Duodenal mucosa (tissue), 2 donors: ENCODE measurements around the gene DLL1.
A peak's percentile ranks its signal among the peaks of the same experiment; 100 is the strongest.
"Not testable (repeated sequence)": the region's sequence is repeated elsewhere in the genome, so short reads cannot be mapped to it uniquely, and the experiment has no call there.

Experiments
- H3K27ac ChIP-seq: one replicate; pipeline ENCODE4 v1.7.0; 2013; ENCODE audit warnings: low read depth, low read length
- H3K27me3 ChIP-seq, 2 donors: one replicate each; pipeline ENCODE4 v1.7.0; 2013; ENCODE audit warnings: low read length in 2 of 2, control low read depth in 1 of 2; ENCODE audit not compliant: insufficient read depth in 2 of 2, control insufficient read depth in 1 of 2
- H3K36me3 ChIP-seq, 2 donors: one replicate each; pipeline ENCODE4 v1.7.0; 2013; ENCODE audit warnings: low read length in 2 of 2, control low read depth in 1 of 2; ENCODE audit not compliant: insufficient read depth in 2 of 2, control insufficient read depth in 1 of 2
- H3K4me1 ChIP-seq, 2 donors: one replicate each; pipeline ENCODE4 v1.7.0; 2013; ENCODE audit warnings: low read length in 2 of 2, control low read depth in 1 of 2; ENCODE audit not compliant: insufficient read depth in 2 of 2, control insufficient read depth in 1 of 2
- H3K4me3 ChIP-seq, 2 donors: one replicate each; pipeline ENCODE4 v1.7.0; 2013; ENCODE audit warnings: low read length in 2 of 2, low read depth in 1 of 2
- H3K9ac ChIP-seq, 2 donors: one replicate each; pipeline ENCODE4 v1.7.0; 2013; ENCODE audit warnings: low read length in 2 of 2, low read depth in 1 of 2
- H3K9me3 ChIP-seq, 2 donors: one replicate each; pipeline ENCODE4 v1.7.0; 2013; ENCODE audit warnings: low read length in 2 of 2, control low read depth in 1 of 2; ENCODE audit not compliant: control insufficient read depth in 1 of 2

DLL1 gene

GRCh38 chr6:170290296-170291128 lies at the start of gene DLL1:
DLL1 (minus strand) TSS chr6:170291078; CDS start chr6:170290139, 939 bp downstream.
- Histone ChIP-seq H3K27ac (peak within 1 kb of the TSS; percentile 56), H3K9ac (peak within 1 kb of the TSS; percentile 49 to 54), H3K4me1 (peaks cover 35 to 56% of the 10 kb centered on the region in 2 donors), H3K27me3 (peaks cover 65 to 71% of the 10 kb centered on the region in 2 donors), H3K9me3 (no peaks in the 10 kb centered on the region), H3K36me3 (peaks cover 0 to 6% of the 10 kb centered on the region in 2 donors), H3K4me3 (peak within 1 kb of the TSS; percentile 70 to 80)

DNA sequence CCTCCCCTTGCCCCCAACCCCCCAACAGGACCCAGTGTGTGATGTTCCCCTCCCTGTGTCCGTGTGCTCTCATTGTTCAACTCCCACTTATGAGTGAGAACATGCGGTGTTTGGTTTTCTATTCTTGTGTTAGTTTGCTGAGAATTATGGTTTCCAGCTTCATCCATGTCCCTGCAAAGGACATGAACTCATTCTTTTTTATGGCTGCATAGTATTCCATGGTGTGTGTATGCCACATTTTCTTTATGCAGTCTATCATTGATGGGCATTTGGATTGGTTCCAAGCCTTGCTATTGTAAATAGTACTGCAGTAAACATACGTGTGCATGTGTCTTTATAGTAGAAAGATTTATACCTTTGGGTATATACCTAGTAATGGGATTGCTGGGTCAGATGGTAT lies 44.3 kb upstream of the DLL1 start:
- not testable (repeated sequence) for H3K9ac ChIP-seq, H3K4me1 ChIP-seq, H3K4me3 ChIP-seq, H3K9me3 ChIP-seq, H3K27me3 ChIP-seq, H3K27ac ChIP-seq
- peaks cover 19 to 31% of the 10 kb centered on the region in 2 donors for H3K36me3 ChIP-seq

- Histone ChIP-seq H3K9ac (no peak overlapping the region), H3K36me3 (peaks cover 38 to 67% of the 10 kb centered on the region in 2 donors), H3K27ac (no peak overlapping the region), H3K27me3 (no peaks in the 10 kb centered on the region), H3K9me3 (no peaks in the 10 kb centered on the region), H3K4me1 (no peaks in the 10 kb centered on the region), H3K4me3 (no peak overlapping the region)
Observed at GRCh38 chr6:170329321-170329720, 38.4 kb upstream of the DLL1 start.

- no peak overlapping the region for H3K9ac ChIP-seq
- no peak overlapping the region for H3K27ac ChIP-seq
- H3K27me3 ChIP-seq, result no peaks in the 10 kb centered on the region
- H3K9me3 ChIP-seq, result no peaks in the 10 kb centered on the region
- H3K4me3 ChIP-seq, result no peak overlapping the region
- peaks cover 17 to 34% of the 10 kb centered on the region in 2 donors for H3K4me1 ChIP-seq
- peaks cover 8 to 11% of the 10 kb centered on the region in 2 donors for H3K36me3 ChIP-seq
Observed at GRCh38 chr6:170317718-170318117, 26.8 kb upstream of the DLL1 start.

DNA sequence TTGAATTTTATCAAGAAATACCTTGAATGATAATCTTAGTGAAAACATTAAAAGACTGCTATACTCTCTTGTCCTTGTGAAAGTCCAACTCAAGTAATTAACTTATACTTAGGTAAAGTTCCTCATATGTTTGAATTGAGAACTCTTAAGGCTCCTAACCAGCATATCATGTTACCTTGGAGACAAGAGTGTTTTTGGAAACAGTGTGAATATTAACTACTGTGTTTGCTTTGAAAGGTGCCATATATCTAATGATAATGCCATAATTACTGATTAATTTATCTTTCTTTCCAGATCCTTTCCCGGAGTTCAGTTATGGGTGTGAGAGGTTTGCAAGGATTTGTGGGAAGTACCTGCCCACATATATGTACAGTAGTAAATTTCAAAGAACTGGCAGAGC lies 26.2 kb upstream of the DLL1 start:
- H3K27ac ChIP-seq, result no peak overlapping the region
- H3K4me1 ChIP-seq, result peaks cover 17 to 34% of the 10 kb centered on the region in 2 donors
- no peaks in the 10 kb centered on the region for H3K9me3 ChIP-seq
- H3K4me3 ChIP-seq, result no peak overlapping the region
- H3K36me3 ChIP-seq, result peaks cover 8 to 11% of the 10 kb centered on the region in 2 donors
- H3K9ac ChIP-seq, result no peak overlapping the region
- no peaks in the 10 kb centered on the region for H3K27me3 ChIP-seq

DNA sequence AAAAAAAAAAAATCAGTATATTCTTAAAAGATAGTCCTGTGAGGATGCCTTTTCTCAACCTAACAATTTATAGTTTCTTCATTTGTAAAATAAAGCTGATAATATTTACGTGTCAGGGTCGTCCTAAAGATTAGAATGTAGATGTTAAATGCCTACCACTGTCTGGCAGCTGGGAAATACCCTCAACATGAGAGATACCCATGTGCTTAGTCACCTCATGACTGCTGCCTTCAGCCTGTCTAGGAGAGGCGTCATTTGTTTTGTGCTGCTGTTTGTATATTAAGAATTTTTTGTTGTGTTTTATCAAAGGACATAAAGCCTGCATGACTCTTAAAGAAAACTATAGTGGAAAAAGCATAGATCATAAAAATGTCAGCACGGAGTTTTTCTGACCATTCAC lies 25.2 kb upstream of the DLL1 start:
- Histone ChIP-seq H3K36me3 (peaks cover 8 to 11% of the 10 kb centered on the region in 2 donors), H3K27me3 (no peaks in the 10 kb centered on the region), H3K4me1 (peaks cover 17 to 34% of the 10 kb centered on the region in 2 donors), H3K9ac (no peak overlapping the region), H3K9me3 (no peaks in the 10 kb centered on the region), H3K4me3 (no peak overlapping the region), H3K27ac (no peak overlapping the region)

- no peak overlapping the region for H3K9ac ChIP-seq
- H3K36me3 ChIP-seq, result peaks cover 8 to 9% of the 10 kb centered on the region in 2 donors
Observed at GRCh38 chr6:170314983-170315382, 24.1 kb upstream of the DLL1 start.

GRCh38 chr6:170313716-170314295 lies 22.9 kb upstream of the DLL1 start:
- H3K4me3 ChIP-seq, result no peak overlapping the region
- H3K9ac ChIP-seq, result no peak overlapping the region
- no peaks in the 10 kb centered on the region for H3K9me3 ChIP-seq
- no peaks in the 10 kb centered on the region for H3K27me3 ChIP-seq
- H3K36me3 ChIP-seq, result peaks cover 8 to 9% of the 10 kb centered on the region in 2 donors
- H3K4me1 ChIP-seq, result peaks cover 32 to 46% of the 10 kb centered on the region in 2 donors
- H3K27ac ChIP-seq, result no peak overlapping the region

More at GRCh38 chr6:170314983-170315382, 24.1 kb upstream of the DLL1 start:
- Histone ChIP-seq H3K27me3 (no peaks in the 10 kb centered on the region), H3K27ac (no peak overlapping the region), H3K4me3 (no peak overlapping the region), H3K4me1 (peaks cover 24 to 38% of the 10 kb centered on the region in 2 donors), H3K9me3 (no peaks in the 10 kb centered on the region)

- H3K4me3 ChIP-seq, result no peak overlapping the region
- H3K9ac ChIP-seq, result no peak overlapping the region
- no peak overlapping the region for H3K27ac ChIP-seq
- no peaks in the 10 kb centered on the region for H3K27me3 ChIP-seq
- peaks cover 41 to 54% of the 10 kb centered on the region in 2 donors for H3K4me1 ChIP-seq
- peaks cover 2 to 3% of the 10 kb centered on the region in 2 donors for H3K36me3 ChIP-seq
- no peaks in the 10 kb centered on the region for H3K9me3 ChIP-seq
Observed at GRCh38 chr6:170312876-170313275, 22.0 kb upstream of the DLL1 start.

GRCh38 chr6:170311696-170312095 lies 20.8 kb upstream of the DLL1 start:
- H3K27me3 ChIP-seq, result no peaks in the 10 kb centered on the region
- no peak overlapping the region for H3K27ac ChIP-seq
- H3K4me1 ChIP-seq, result peaks cover 40 to 52% of the 10 kb centered on the region in 2 donors
- H3K9me3 ChIP-seq, result no peaks in the 10 kb centered on the region
- no peak overlapping the region for H3K4me3 ChIP-seq
- no peak overlapping the region for H3K9ac ChIP-seq
- H3K36me3 ChIP-seq, result no peaks in the 10 kb centered on the region
